ENCODE measurements around the gene PLXNA4. TPM values are rescaled to one million over a fixed set of nuclear protein-coding genes. Genes with fewer than 3 reads are reported as not detected.

The PLXNA4 gene
- total and polyA plus RNA-seq, 2 experiments from 2014 or later, result 0.32 TPM; not detected in 1

- DNase-seq, result peak; percentile 48
- no peak overlapping the region for H2AFZ ChIP-seq
- no peaks in the 10 kb centered on the region for H3K9me2 ChIP-seq (ENCODE audit: insufficient read depth)
- 21 to 26% methylated on average over 4 of the region's 4 CpGs for WGBS, 2 experiments (ENCODE audit: low coverage in 1 of 2, low lambda C conversion rate in 2 of 2, missing lambda C conversion rate in 2 of 2)
- H3K9ac ChIP-seq, result no peak overlapping the region
- no peaks in the 10 kb centered on the region for H4K20me1 ChIP-seq (ENCODE audit: insufficient read depth)
- no peaks in the 10 kb centered on the region for H3K36me3 ChIP-seq (ENCODE audit: low read depth)
- in situ Hi-C loops (cut with MboI), result no loop called here
- no peaks in the 10 kb centered on the region for H3K79me2 ChIP-seq (ENCODE audit: insufficient read depth)
- no peak overlapping the region for H3K4me2 ChIP-seq (ENCODE audit: unreplicated experiment)
- H3K4me3 ChIP-seq, result no peak overlapping the region
- no peaks in the 10 kb centered on the region for H3K9me3 ChIP-seq (ENCODE audit: low read depth)
- H3K4me1 ChIP-seq (ENCODE audit: insufficient read depth), result peaks cover 11% of the 10 kb centered on the region; the same call in 1 of the 2 replicates
- no peak for TF ChIP-seq EZH2phosphoT487 (IDR thresholded peaks at IDR 0.05; ENCODE audit: insufficient read depth, low read depth)
- TF ChIP-seq EZH2 (IDR thresholded peaks at IDR 0.05; ENCODE audit: insufficient read depth, poor library complexity, severe bottlenecking), result no peak
- H3K27ac ChIP-seq, result no peak overlapping the region
- H3F3A ChIP-seq (ENCODE audit: insufficient read depth), result no peaks in the 10 kb centered on the region; the same call in 1 of the 2 replicates
- H3K27me3 ChIP-seq (replicated peaks; ENCODE audit: insufficient read depth), result no peaks in the 10 kb centered on the region
Measured at GRCh38 chr7:132548489-132549078, 27.7 kb downstream of the PLXNA4 start.

GRCh38 chr7:132547821-132548220, 28.4 kb downstream of the PLXNA4 start:
- H3K36me3 ChIP-seq (ENCODE audit: low read depth), result no peaks in the 10 kb centered on the region
- in situ Hi-C loops (cut with MboI), result no loop called here
- H2AFZ ChIP-seq, result no peak overlapping the region
- H3F3A ChIP-seq (ENCODE audit: insufficient read depth), result no peaks in the 10 kb centered on the region; the same call in 1 of the 2 replicates
- H3K4me1 ChIP-seq (ENCODE audit: insufficient read depth), result peaks cover 11% of the 10 kb centered on the region; the same call in 1 of the 2 replicates
- H4K20me1 ChIP-seq (ENCODE audit: insufficient read depth), result no peaks in the 10 kb centered on the region
- H3K9me2 ChIP-seq (ENCODE audit: insufficient read depth), result no peaks in the 10 kb centered on the region
- TF ChIP-seq EZH2 (IDR thresholded peaks at IDR 0.05; ENCODE audit: insufficient read depth, poor library complexity, severe bottlenecking), result no peak
- no peak for TF ChIP-seq EZH2phosphoT487 (IDR thresholded peaks at IDR 0.05; ENCODE audit: insufficient read depth, low read depth)
- H3K4me3 ChIP-seq, result no peak overlapping the region
- H3K27me3 ChIP-seq (replicated peaks; ENCODE audit: insufficient read depth), result no peaks in the 10 kb centered on the region
- WGBS, 2 experiments (ENCODE audit: low coverage in 1 of 2, low lambda C conversion rate in 2 of 2, missing lambda C conversion rate in 2 of 2), result 88 to 93% methylated on average over 6 of the region's 6 CpGs
- no peak overlapping the region for H3K9ac ChIP-seq
- no peak overlapping the region for H3K27ac ChIP-seq
- no peak overlapping the region for H3K4me2 ChIP-seq (ENCODE audit: unreplicated experiment)
- no peak for DNase-seq
- H3K9me3 ChIP-seq (ENCODE audit: low read depth), result no peaks in the 10 kb centered on the region
- H3K79me2 ChIP-seq (ENCODE audit: insufficient read depth), result no peaks in the 10 kb centered on the region

GRCh38 chr7:132546366-132547127, 29.7 kb downstream of the PLXNA4 start:
- Histone ChIP-seq H3K9me2 (ENCODE audit: insufficient read depth) (no peaks in the 10 kb centered on the region), H3K9me3 (ENCODE audit: low read depth) (no peaks in the 10 kb centered on the region), H2AFZ (no peak overlapping the region), H3K9ac (no peak overlapping the region), H4K20me1 (ENCODE audit: insufficient read depth) (no peaks in the 10 kb centered on the region), H3K27me3 (replicated peaks; ENCODE audit: insufficient read depth) (no peaks in the 10 kb centered on the region), H3K4me3 (no peak overlapping the region), H3K79me2 (ENCODE audit: insufficient read depth) (no peaks in the 10 kb centered on the region), H3K4me2 (ENCODE audit: unreplicated experiment) (no peak overlapping the region), H3K36me3 (ENCODE audit: low read depth) (no peaks in the 10 kb centered on the region), H3K27ac (no peak overlapping the region), H3F3A (ENCODE audit: insufficient read depth) (no peaks in the 10 kb centered on the region; the same call in 1 of the 2 replicates), H3K4me1 (ENCODE audit: insufficient read depth) (peaks cover 11% of the 10 kb centered on the region; the same call in 1 of the 2 replicates)
- in situ Hi-C loops (cut with MboI), result no loop called here
- no peak for DNase-seq
- WGBS, 2 experiments (ENCODE audit: low coverage in 1 of 2, low lambda C conversion rate in 2 of 2, missing lambda C conversion rate in 2 of 2), result 37 to 52% methylated on average over 1 of the region's 1 CpG
- TF ChIP-seq EZH2phosphoT487 (IDR thresholded peaks at IDR 0.05; ENCODE audit: insufficient read depth, low read depth), result no peak
- TF ChIP-seq EZH2 (IDR thresholded peaks at IDR 0.05; ENCODE audit: insufficient read depth, poor library complexity, severe bottlenecking), result no peak

- 57 to 88% methylated on average over 1 of the region's 1 CpG for WGBS, 2 experiments (ENCODE audit: low coverage in 1 of 2, low lambda C conversion rate in 2 of 2, missing lambda C conversion rate in 2 of 2)
- H3K4me2 ChIP-seq (ENCODE audit: unreplicated experiment), result no peak overlapping the region
Measured at GRCh38 chr7:132545756-132546155, 30.5 kb downstream of the PLXNA4 start.

More at GRCh38 chr7:132545756-132546155, 30.5 kb downstream of the PLXNA4 start:
- Histone ChIP-seq H4K20me1 (ENCODE audit: insufficient read depth) (no peaks in the 10 kb centered on the region), H3K9ac (no peak overlapping the region), H3F3A (ENCODE audit: insufficient read depth) (no peaks in the 10 kb centered on the region; the same call in 1 of the 2 replicates), H3K79me2 (ENCODE audit: insufficient read depth) (no peaks in the 10 kb centered on the region), H3K4me1 (ENCODE audit: insufficient read depth) (peaks cover 11% of the 10 kb centered on the region; the same call in 1 of the 2 replicates), H3K4me3 (no peak overlapping the region), H3K36me3 (ENCODE audit: low read depth) (no peaks in the 10 kb centered on the region), H3K27me3 (replicated peaks; ENCODE audit: insufficient read depth) (no peaks in the 10 kb centered on the region), H3K27ac (no peak overlapping the region), H2AFZ (no peak overlapping the region), H3K9me3 (ENCODE audit: low read depth) (no peaks in the 10 kb centered on the region), H3K9me2 (ENCODE audit: insufficient read depth) (no peaks in the 10 kb centered on the region)
- TF ChIP-seq EZH2phosphoT487 (IDR thresholded peaks at IDR 0.05; ENCODE audit: insufficient read depth, low read depth) (no peak), EZH2 (IDR thresholded peaks at IDR 0.05; ENCODE audit: insufficient read depth, poor library complexity, severe bottlenecking) (no peak)
- in situ Hi-C loops (cut with MboI), result no loop called here
- no peak for DNase-seq

Data from GM23248 (cell line).